Peyer's patch (tissue), 4 donors: ENCODE data around the gene GPR83.

Source experiments
- POLR2A ChIP-seq, 2 donors: fragments of 450-650 bp; IDR thresholded peaks; one replicate each; pipeline ENCODE4 v1.5.1; 2017; ENCODE audit warnings: antibody characterized with exemption in 2 of 2, mild to moderate bottlenecking in 2 of 2, moderate library complexity in 2 of 2
- TF ChIP-seq, protein P1 (sequence below), 6 experiments: fragments of 450-650 bp in 4 of 6; fragments of 200-600 bp in 2 of 6; sonication (generic) in 1 of 6; IDR thresholded peaks; one replicate each; pipeline ENCODE4 v1.5.1; 2017 to 2019; ENCODE audit warnings: antibody characterized with exemption in 6 of 6, mild to moderate bottlenecking in 3 of 6, moderate library complexity in 1 of 6

DNA sequence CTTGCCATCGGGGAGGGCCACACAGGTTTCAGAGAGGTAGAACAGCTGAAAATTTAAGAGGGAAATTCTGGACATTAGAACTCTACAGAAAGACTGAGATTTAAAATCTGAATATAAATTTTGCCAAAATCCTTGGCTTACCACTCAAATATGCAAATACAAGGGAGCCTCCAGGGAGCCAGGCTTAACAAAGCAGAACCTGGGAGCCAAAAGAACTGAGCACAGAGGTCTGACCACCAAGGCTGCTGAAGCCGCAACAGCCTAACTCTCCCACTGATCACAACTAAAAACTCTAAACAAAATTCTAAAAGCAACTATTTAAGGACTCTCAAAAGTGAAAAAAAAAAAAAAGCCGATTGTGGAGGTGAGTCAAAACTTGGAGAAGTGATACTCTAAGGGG, 62.6 kb downstream of the GPR83 start:
- TF ChIP-seq, protein P1, sequence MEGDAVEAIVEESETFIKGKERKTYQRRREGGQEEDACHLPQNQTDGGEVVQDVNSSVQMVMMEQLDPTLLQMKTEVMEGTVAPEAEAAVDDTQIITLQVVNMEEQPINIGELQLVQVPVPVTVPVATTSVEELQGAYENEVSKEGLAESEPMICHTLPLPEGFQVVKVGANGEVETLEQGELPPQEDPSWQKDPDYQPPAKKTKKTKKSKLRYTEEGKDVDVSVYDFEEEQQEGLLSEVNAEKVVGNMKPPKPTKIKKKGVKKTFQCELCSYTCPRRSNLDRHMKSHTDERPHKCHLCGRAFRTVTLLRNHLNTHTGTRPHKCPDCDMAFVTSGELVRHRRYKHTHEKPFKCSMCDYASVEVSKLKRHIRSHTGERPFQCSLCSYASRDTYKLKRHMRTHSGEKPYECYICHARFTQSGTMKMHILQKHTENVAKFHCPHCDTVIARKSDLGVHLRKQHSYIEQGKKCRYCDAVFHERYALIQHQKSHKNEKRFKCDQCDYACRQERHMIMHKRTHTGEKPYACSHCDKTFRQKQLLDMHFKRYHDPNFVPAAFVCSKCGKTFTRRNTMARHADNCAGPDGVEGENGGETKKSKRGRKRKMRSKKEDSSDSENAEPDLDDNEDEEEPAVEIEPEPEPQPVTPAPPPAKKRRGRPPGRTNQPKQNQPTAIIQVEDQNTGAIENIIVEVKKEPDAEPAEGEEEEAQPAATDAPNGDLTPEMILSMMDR (IDR thresholded peaks at IDR 0.05), result no peak
- TF ChIP-seq POLR2A (IDR thresholded peaks at IDR 0.05), result no peak
